ENCODE data around the gene GALK1.
"Not testable (repeated sequence)": the region's sequence is repeated elsewhere in the genome, so short reads cannot be mapped to it uniquely, and the experiment has no call there.

- not testable (repeated sequence) for TF ChIP-seq CTCF, POLR2A (IDR thresholded peaks at IDR 0.05)
Observed at GRCh38 chr17:75759978-75760640, 4.9 kb downstream of the GALK1 start.
